ENCODE measurements around the gene HEXD.
"Not testable (repeated sequence)": the region's sequence is repeated elsewhere in the genome, so short reads cannot be mapped to it uniquely, and the experiment has no call there.

The HEXD gene

DNA sequence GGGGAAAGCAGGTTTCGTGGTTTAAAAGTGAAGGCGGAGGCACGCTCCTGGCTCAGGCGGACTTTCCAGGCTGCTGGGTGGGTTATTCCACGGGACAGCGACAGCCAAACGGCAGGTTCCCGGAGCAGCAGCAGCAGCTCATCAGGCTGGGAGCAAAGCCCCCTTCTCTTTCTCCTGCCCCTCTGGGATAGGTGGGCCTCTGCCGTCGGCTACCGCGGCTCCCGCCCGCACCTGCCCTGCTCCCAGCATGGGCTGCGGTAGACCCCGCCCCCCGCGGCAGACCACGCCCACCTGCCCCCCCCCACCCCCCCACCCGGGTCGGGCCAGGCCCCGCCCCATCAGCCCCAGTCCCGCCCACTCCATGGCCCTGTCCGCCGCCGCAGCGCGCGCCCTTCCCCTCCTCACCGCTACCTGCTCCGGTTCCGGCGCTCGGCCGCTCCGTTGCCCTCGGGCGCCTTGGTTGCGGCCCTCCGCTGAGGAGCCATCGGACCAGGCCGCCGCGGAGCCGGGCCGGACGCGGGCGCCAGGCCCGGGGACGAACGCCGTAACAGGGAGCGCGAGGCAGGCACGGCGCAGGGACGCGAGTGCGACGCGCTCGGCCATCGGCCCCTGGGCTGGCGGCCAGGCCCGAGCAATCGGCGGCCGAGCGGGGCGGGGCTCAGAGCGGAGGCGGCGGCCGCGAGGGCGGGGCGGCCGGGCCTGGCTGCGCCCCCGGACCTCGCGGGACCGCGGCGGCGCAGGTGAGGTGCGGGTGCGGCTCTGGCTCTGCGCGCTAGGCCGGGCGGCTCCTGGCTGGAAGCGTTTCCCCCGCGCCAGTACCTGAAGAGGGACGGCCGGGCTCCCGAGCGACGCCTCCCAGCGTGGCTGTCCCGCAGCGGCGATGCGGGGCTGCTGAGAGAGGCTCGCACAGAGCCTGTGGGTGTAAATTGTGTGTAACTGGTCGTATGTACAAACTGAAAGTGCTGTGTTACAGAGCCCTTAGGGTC, at the start of gene HEXD, which contains the start of gene OGFOD3:
Gene HEXD, plus strand, starts transcription at position 347 of the 986 bp plus-strand sequence. CDS start 1,453 bp downstream, outside the sequence.
Gene OGFOD3, minus strand, starts transcription at position 586 of the 986 bp plus-strand sequence. Its CDS starts 101 bp downstream, at position 485.
- DNase-seq (ENCODE audit: low spot score): peak; percentile 99

DNA sequence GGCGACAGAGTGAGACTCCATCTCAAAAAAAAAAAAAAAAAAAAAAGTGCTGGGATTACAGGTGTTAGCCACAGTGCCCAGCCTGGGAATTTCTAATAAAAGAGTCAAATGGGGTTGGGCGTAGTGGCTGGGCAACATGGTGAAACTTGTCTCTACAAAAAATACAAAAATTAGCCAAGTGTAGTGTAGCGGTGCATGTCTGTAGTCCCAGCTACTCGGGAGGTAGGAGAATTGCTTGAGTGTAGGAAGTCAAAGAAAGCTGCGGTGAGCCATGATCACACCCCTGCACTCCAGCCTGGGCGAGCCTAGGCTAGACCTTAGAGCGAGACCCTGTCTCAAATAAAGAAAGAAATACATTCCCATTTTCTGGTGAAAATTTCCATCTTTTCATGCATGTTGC, 48.9 kb upstream of the HEXD start:
- DNase-seq (ENCODE audit: low spot score): no peak

DNA sequence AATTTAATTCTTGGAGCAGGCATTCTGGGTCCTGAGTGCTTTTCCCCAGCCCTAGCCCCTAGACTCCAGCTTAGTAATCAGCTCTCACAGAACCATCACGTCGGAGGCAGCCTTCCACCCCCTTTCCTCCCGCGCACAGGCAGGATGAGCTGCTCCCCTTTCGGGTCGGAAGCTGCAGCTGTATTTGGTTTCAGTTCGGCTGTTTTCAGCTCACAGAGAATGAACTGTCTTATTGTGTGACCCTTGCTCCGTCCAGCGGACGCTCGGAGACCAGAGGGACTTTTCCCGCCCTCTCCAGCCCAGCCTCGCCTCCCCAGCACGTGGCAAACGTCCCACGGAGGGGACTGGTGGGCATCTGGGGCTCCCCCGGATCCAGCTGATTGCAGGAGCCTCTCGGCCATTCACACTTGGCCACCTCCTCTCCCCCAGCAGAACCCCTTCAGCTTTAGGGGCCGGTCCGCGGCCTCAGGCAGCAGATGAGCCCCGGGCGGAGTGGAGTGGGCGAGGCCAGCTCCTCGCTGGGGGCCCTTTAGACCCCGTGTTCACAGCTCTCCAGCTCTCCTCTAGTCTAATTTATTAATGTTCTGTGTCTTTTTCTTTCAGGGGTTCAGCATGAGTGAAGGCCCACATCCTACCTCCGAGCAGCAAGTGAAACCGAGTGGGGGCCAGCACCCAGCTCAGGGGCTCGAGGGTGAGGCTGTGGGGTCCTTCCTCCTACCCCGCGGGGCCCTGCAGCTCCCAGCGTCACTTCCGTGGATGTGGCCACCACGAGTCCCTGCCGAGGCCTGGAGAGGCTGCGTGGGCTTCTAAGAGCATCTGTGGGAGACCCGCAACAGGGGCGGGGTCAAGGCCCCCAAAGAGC, 47.4 kb upstream of the HEXD start:
- DNase-seq (ENCODE audit: low spot score): no peak

DNA sequence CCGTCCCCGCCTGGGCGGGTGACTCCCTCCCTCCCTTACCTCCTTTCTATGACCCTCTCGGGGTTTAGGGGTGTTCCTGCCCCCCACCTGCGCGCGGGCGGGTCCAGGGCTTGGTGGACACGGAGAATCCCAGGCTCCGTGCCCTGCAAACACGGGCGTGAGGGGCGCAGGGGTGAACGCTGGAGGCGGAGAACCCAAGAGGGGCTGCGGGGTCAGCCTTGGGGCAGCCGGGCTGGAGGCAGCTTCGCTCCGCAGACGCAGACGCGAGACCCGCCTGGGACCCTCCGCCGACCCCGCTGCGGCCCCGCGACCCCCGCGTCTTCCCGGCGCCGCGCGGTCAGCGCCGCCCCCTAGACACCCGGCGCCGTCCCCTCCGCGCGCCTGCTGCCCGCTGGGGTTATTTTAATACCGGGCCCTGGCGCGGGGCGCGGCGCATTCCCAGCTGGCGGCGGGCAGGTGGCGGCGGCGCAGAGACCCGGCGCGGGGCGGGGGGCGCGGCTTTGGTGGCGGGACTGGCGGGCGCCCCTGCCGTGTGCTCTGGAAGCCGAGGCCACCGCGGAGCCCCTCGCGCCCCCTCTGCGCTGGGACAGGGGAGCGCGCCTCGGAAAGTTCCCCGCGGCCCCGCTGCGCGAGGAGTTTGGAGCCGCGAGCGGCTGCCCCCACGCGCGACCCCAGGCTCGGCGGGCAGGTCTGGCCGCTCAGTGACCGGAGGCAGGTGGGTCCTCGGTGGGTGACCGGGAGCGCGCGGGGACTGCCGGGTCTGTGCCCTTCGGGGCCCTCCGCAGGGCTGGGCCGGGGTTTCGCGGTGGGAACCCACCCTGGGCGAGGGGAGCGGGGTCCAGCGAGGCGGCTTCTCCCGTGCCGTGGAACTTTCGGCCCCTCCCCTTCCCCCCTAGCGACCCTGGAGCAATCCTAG, 46.6 kb upstream of the HEXD start, which contains the start of gene UTS2R:
Gene UTS2R, plus strand, starts transcription at position 433 of the 916 bp plus-strand sequence. CDS start 2,560 bp downstream, outside the sequence.
- no peak for DNase-seq (ENCODE audit: low spot score)

DNA sequence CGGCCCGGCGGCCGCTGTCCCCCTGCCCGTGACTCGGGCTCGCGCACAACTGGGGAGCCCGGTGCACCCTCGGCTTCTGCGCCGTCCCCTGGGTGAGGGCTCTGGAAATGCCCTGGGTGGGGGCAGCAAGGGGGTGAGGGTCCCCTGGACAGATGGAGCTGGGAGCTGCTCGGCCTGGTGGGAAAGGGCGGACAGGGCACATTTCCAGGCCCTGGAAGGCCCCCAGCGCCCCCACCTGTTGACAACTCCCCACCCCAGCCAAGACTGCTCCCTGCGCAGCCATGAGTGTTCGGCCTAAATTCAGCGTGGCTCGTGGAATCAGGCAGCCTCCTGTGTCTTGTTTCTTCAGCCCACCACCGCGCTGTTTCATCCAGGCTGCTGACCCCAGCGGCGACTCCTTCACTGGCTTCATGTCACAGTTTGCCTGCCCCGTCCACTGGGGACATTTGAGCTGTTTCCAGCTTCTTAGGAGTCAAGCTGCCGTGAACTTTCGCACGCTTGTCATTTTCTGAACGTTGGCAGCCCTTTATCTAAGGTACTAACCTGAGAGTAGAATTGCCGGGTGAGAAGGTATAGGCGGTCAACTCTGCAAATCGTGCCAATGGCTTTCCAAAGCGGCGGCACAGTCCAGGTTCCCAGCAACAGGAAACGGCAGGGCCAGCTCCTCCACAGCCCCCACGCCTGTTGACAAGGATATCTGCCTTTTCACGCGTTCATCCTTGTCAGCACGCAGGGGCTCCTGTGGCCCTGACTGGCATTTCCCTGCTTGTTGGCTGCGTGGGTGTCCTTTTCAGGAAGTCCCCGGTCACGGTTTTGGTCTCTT, 45.7 kb upstream of the HEXD start:
- DNase-seq (ENCODE audit: low spot score): no peak

DNA sequence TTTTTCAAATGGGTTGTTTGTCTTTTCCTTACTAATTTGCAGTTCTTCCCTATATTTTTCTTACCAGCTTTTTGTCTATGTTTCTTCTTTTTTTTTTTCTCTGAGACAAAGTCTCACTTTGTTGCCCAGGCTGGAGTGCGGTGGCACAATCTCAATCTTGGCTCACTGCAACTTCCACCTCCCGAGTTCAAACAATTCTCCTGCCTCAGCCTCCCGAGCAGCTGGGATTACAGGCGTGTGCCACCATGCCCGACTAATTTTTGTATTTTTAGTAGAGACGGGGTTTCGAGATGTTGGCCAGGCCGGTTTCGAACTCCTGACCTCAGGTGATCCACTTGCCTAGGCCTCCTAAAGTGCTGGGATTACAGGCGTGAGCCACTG, 45.1 kb upstream of the HEXD start:
- not testable (repeated sequence) for DNase-seq (ENCODE audit: low spot score)

DNA sequence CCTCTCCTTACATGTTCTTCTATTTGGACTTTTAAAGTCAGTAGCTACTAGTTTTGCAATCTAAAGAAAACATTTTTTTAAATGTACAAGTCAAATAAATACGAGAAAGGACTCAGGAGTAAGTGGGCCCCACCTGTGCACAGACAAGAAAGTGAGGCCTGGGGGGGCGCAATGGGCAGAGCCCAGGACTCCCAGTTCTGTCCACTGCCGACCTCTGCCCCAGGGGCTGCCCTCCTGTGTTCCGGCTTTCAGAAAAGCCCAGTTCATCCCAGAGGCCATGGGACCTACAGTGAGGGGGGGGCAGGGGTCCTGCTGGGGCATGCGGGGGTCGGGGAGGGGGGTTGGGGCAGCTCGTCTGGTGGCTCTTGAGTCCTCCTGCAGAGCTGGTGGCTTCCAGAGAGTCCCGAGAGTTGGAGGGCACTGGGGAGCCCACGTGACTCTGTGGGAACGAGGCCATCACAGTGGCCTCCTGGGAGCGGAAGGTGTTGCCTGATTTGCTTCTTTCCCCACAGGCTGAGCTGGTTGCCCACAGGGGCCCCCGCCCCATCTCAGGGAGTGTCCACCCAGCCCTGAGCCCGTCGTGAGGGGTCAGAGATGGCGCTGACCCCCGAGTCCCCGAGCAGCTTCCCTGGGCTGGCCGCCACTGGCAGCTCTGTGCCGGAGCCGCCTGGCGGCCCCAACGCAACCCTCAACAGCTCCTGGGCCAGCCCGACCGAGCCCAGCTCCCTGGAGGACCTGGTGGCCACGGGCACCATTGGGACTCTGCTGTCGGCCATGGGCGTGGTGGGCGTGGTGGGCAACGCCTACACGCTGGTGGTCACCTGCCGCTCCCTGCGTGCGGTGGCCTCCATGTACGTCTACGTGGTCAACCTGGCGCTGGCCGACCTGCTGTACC, 44.2 kb upstream of the HEXD start:
- DNase-seq (ENCODE audit: low spot score): no peak

DNA sequence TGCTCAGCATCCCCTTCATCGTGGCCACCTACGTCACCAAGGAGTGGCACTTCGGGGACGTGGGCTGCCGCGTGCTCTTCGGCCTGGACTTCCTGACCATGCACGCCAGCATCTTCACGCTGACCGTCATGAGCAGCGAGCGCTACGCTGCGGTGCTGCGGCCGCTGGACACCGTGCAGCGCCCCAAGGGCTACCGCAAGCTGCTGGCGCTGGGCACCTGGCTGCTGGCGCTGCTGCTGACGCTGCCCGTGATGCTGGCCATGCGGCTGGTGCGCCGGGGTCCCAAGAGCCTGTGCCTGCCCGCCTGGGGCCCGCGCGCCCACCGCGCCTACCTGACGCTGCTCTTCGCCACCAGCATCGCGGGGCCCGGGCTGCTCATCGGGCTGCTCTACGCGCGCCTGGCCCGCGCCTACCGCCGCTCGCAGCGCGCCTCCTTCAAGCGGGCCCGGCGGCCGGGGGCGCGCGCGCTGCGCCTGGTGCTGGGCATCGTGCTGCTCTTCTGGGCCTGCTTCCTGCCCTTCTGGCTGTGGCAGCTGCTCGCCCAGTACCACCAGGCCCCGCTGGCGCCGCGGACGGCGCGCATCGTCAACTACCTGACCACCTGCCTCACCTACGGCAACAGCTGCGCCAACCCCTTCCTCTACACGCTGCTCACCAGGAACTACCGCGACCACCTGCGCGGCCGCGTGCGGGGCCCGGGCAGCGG, 43.4 kb upstream of the HEXD start:
- no peak for DNase-seq (ENCODE audit: low spot score)

DNA sequence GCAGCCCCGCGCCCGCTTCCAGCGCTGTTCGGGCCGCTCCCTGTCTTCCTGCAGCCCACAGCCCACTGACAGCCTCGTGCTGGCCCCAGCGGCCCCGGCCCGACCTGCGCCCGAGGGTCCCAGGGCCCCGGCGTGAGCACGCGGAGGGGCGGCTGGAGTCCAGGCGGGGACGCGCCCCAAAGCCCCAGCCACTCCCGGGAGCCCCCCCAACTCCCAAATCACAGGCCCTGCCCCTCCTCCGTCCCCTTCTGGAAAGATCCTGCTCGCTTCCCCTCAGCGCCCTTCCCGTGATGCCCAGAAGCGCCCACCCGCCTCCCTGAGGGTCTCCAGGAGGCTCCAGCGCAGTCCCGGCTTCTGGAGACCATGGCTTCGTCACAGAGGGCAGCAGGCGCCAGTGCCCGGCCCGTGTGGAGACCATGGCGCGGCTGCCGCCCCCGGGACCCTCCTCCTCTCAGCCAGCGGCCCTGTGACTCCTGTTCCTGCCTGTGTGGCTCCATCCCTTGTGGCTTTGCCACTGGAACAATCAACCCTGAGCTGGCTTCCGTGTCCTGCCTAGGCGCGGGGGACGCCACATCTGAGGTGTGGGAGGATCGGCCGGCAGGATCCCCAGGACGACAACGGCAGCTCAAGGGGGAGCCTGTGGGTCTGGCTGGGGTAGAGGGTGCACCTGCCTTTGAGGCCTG, 42.6 kb upstream of the HEXD start:
- no peak for DNase-seq (ENCODE audit: low spot score)

DNA sequence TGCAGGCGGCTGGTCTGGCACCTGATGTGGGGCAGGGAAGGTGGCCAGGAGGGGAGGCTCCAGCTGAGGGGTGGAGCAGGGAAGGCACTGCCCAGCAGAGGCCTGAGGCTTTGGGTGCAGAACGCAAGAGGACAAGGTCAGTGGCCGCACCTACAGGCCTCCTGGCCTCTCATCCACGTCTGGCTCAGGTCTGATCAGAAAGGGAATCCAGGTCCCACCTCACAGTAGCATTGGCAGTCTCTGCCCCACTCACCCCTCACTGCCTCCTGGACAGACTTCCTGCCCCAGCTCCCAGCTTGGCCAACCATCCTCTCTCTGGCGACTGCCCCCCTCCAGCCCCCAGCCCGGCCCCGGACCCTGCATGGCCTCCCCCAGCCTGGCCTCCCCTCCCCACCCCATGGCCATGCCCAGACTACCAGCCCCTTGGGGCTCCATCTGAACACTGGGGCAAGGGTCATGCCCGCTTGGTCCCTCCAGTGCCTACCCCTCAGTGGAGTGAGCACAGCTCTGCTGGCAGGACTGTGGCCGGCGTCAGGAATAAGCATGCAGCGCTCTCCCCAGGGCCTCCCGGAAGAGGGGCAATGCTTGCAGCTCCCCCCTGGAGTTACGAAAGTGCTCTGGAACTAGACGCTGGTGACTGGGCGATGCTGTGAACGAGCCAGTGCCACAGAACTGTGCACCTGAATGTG, 42.0 kb upstream of the HEXD start:
- no peak for DNase-seq (ENCODE audit: low spot score)

DNA sequence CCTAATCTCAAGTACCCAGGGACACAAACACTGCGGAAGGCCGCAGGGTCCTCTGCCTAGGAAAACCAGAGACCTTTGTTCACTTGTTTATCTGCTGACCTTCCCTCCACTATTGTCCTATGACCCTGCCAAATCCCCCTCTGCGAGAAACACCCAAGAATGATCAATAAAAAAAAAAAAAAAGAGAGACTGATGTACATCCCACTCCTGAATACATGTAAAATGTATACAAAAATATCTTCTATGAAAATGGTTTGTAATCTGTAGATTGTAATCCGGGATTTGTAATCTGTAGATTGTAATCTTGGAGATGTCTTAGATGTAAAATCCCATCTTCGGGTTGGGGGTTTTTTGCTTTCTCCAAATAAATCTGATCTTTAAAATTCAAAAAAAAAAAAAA, 40.9 kb upstream of the HEXD start:
- not testable (repeated sequence) for DNase-seq (ENCODE audit: low spot score)

DNA sequence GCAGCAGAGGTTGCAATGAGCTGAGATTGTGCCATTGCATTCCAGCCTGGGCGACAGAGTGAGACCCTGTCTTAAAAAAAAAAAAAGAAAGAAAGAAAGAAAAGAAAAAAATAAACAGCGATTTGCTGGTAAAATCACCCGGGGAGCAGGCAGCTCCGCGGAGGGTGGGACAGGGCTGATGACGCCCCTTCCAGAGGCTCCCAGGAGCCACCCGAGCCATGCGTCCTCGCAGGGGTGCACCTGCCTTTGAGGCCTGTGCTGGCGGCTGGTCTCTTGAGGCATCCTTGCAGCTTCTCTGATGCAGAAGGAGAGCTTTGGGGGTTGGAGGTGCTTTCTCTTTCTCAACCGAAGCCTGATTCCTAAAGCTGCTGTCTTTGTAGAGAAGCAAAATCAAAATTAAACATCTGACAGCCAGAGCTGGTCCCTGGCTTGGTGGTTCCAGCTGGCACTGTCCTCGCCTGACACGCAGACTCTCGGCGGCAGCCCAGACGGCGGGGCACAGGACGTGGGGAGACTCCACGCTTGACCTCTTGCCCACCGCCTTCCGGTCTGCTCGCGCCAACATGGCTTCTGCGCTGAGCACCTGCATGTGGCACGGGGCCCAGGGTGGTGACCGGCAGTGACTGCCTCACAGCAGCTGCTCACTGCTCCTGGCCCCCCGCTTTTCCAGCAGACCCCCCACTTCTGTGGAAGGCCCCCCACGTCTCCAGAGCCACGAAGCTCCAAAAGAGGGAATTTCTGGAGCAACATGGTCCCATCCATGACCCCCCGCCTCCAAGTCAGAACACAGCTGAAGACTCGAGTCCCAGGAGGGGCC, 40.0 kb upstream of the HEXD start:
- no peak for DNase-seq (ENCODE audit: low spot score)

DNA sequence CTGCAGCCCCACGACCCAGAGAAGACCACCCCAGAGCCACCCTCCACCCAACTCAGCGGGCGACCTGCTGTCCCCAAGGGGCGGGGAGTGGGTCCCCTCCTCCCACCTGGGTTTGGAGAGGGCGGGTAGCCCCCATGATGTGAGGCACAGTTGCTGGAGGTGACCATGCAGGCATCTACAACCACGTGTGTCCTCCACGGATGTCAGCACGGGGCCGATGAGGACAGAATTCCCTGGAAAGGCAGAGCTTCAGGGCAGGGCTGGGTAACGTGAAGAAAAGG, 39.5 kb upstream of the HEXD start:
- no peak for DNase-seq (ENCODE audit: low spot score)

DNA sequence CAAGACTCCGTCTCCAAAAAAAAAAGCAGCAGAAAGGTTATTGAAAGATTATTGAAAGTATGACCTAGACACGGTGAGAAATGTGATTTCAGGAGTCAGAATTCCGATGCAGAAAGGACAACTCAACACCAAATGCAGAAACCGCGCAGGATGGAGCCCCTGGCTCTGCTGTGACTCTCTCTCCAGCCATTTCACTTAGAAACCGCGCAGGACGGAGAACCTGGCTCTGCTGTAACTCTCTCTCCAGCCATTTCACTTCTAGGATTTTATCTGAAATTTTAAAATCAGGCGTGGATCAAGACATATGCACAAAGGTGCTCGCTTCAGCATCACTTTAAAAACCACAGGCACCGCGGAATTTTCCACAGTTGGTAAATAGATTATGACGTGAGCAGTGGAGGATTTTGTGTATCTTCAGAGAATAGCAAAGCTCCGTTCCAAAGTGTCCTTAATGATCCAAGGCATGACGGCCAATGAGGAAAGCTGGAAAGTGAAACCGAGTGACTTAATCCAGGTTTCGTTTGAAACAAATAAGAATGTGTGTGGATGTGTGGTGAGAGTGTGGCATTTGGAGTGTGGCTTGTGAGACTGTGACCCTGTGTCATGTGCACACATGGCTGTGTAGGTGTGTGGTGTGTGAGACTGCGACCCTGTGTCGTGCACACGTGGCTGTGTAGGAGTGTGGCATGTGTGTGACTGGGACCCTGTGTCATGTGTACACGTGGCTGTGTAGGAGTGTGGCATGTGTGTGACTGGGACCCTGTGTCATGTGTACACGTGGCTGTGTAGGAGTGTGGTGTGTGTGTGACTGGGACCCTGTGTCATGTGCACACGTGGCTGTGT, 37.1 kb upstream of the HEXD start:
- peak; percentile 36 for DNase-seq (ENCODE audit: low spot score)

DNA sequence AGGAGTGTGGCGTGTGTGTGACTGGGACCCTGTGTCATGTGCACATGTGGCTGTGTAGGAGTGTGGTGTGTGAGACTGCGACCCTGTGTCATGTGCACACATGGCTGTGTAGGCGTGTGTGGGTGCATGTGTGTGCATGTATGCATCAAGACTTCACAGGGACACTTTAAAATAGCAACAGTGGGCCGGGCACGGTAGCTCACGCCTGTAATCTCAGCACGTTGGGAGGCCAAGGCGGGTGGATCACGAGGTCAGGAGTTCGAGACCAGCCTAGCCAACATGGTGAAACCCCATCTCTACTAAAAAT, 36.5 kb upstream of the HEXD start:
- not testable (repeated sequence) for DNase-seq (ENCODE audit: low spot score)

Data from AG08395 (cell line).